HepG2 (cell line): Measurements from ENCODE around the gene MRPL43. TPM values are rescaled to one million over a fixed set of nuclear protein-coding genes. Genes with fewer than 3 reads are reported as not detected.
A peak's percentile ranks its signal among the peaks of the same experiment; 100 is the strongest.

Experiments used
- SMC3 ChIP-seq: IDR thresholded peaks from 2 replicates; pipeline ENCODE4 v1.6.1; 2011; ENCODE audit warnings: low read length, improper control_type of control experiment
- TEAD3 ChIP-seq: optimal IDR thresholded peaks from 2 replicates; pipeline ENCODE3; 2016; ENCODE audit warnings: borderline replicate concordance
- ZSCAN21 ChIP-seq: sonication (generic); formaldehyde crosslinking; IDR thresholded peaks from 2 replicates; pipeline ENCODE4 v1.8.0; 2022; ENCODE audit warnings: mild to moderate bottlenecking, missing genetic modification reagents, moderate library complexity, borderline replicate concordance
- polyA plus RNA-seq, 8 experiments: library from polyadenylated mRNA; depleted of rRNA in 3 of 8; stranded (reverse) in 7 of 8; unstranded in 1 of 8; fragments of >200 nt; fragmentation: Illumina TruSeq in 4 of 8; extraction: Trizol in 4 of 8; gene quantifications; 2 replicates each; pipeline versions ENCODE4 v1.2.1 to v1.2.3, GENCODE V29; 2011 to 2016; ENCODE audit warnings: low read depth in 4 of 8, missing spikeins in 1 of 8, mixed read lengths in 1 of 8; ENCODE audit not compliant: insufficient read depth in 1 of 8
- total RNA-seq, 5 experiments: library from RNA; depleted of rRNA; stranded (reverse); fragments of >200 nt; fragmentation: Illumina TruSeq; extraction: Trizol; gene quantifications; 2 replicates each; pipeline ENCODE4 v1.2.3, GENCODE V29; 2016; ENCODE audit warnings: low read depth in 1 of 5
- TF ChIP-seq, protein P1 (sequence below): sonication (generic); formaldehyde crosslinking; IDR thresholded peaks from 2 replicates; pipeline ENCODE4 v1.5.0; 2020; ENCODE audit warnings: mild to moderate bottlenecking, missing genetic modification reagents, borderline replicate concordance

The MRPL43 gene
- total and polyA plus RNA-seq, 2 of the 13 experiments (the other 11 are each of a cell fraction or from before 2014, with no cell fraction given), result 71.0 to 73.7 TPM

DNA sequence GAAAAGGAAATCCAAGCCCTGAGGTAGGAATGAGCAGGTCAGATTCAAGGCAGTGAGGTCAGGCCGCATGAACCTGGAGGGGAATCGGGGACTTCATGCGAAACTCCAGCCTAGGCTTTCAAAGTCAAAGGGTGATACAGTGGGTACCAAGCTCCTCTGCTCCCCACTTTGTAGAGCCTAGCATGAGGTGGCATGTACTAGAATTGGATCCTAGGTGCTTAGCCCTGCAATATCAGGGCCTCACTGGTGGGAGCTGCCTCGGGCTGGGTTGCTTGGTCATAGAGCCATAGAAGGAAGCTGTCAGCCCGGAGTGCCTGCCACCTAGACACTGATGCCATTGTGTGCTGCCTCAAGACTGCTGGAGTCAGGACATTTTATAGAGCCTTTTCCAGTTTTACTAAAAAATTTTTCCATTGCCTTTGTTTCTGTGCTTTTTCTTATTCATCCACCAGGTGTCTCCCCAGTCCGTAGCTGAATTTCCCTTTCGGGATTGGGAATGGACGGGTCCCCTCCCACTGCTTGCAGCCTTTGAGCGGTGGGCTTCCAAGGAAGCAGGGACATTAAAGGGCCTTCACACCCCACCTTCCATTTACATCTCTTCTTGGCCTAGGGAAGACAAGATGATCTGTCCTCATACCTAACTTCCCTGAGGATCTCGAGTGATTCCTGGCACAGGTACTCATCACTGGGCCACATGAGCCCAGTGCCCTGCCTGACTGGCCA lies 6.8 kb upstream of the MRPL43 start (continued):
- TF ChIP-seq, protein P1, sequence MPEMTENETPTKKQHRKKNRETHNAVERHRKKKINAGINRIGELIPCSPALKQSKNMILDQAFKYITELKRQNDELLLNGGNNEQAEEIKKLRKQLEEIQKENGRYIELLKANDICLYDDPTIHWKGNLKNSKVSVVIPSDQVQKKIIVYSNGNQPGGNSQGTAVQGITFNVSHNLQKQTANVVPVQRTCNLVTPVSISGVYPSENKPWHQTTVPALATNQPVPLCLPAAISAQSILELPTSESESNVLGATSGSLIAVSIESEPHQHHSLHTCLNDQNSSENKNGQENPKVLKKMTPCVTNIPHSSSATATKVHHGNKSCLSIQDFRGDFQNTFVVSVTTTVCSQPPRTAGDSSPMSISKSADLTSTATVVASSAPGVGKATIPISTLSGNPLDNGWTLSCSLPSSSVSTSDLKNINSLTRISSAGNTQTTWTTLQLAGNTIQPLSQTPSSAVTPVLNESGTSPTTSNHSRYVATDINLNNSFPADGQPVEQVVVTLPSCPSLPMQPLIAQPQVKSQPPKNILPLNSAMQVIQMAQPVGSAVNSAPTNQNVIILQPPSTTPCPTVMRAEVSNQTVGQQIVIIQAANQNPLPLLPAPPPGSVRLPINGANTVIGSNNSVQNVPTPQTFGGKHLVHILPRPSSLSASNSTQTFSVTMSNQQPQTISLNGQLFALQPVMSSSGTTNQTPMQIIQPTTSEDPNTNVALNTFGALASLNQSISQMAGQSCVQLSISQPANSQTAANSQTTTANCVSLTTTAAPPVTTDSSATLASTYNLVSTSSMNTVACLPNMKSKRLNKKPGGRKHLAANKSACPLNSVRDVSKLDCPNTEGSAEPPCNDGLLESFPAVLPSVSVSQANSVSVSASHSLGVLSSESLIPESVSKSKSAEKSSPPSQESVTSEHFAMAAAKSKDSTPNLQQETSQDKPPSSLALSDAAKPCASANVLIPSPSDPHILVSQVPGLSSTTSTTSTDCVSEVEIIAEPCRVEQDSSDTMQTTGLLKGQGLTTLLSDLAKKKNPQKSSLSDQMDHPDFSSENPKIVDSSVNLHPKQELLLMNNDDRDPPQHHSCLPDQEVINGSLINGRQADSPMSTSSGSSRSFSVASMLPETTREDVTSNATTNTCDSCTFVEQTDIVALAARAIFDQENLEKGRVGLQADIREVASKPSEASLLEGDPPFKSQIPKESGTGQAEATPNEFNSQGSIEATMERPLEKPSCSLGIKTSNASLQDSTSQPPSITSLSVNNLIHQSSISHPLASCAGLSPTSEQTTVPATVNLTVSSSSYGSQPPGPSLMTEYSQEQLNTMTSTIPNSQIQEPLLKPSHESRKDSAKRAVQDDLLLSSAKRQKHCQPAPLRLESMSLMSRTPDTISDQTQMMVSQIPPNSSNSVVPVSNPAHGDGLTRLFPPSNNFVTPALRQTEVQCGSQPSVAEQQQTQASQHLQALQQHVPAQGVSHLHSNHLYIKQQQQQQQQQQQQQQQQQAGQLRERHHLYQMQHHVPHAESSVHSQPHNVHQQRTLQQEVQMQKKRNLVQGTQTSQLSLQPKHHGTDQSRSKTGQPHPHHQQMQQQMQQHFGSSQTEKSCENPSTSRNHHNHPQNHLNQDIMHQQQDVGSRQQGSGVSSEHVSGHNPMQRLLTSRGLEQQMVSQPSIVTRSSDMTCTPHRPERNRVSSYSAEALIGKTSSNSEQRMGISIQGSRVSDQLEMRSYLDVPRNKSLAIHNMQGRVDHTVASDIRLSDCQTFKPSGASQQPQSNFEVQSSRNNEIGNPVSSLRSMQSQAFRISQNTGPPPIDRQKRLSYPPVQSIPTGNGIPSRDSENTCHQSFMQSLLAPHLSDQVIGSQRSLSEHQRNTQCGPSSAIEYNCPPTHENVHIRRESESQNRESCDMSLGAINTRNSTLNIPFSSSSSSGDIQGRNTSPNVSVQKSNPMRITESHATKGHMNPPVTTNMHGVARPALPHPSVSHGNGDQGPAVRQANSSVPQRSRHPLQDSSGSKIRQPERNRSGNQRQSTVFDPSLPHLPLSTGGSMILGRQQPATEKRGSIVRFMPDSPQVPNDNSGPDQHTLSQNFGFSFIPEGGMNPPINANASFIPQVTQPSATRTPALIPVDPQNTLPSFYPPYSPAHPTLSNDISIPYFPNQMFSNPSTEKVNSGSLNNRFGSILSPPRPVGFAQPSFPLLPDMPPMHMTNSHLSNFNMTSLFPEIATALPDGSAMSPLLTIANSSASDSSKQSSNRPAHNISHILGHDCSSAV (CRISPR knock-in tag), result no peak
- no peak for TF ChIP-seq ZSCAN21 (CRISPR knock-in tag)
- peak; percentile 11 for TF ChIP-seq TEAD3 (CRISPR knock-in tag)
- peak; percentile 74 for TF ChIP-seq SMC3
